H1 (cell line): Measurements from ENCODE around the gene HBS1L. TPM values are rescaled to one million over a fixed set of nuclear protein-coding genes. Genes with fewer than 3 reads are reported as not detected.

ENCODE experiments used
- CTCF ChIA-PET: fragments of 300-600 bp; sonication (Branson Sonifier 250); formaldehyde crosslinking; loops from one replicate; lab custom pipeline; 2021; ENCODE audit not compliant: partially characterized antibody; lab: Charles Lee
- POLR2A ChIA-PET: fragments of 300-600 bp; sonication (Branson Sonifier 250); formaldehyde crosslinking; loops from one replicate; lab custom pipeline; 2021; ENCODE audit warnings: inconsistent platforms; ENCODE audit not compliant: partially characterized antibody; lab: Charles Lee
- DNase-seq, 2 experiments: peaks; one replicate each; pipeline versions ENCODE4 v3.0.0 to v3.0.0-alpha.2; 2010 to 2022; ENCODE audit warnings: low spot score in 2 of 2, low read depth in 1 of 2, mixed read lengths in 1 of 2
- FAIRE-seq: peaks from 2 replicates; lab custom pipeline; 2011; peaks lifted over from hg19 to GRCh38; lab: Jason Lieb, UNC
- H2AFZ ChIP-seq: 2 replicates; pipeline ENCODE4 v1.8.1; 2012; ENCODE audit warnings: low read length, inconsistent platforms
- H2AK5ac ChIP-seq: 2 replicates; pipeline ENCODE4 v1.6.1; 2013; ENCODE audit warnings: low read depth, low read length
- H2BK120ac ChIP-seq: replicated peaks from 2 replicates; pipeline ENCODE3; 2013; ENCODE audit warnings: low read depth, low read length, inconsistent platforms
- H2BK12ac ChIP-seq: 2 replicates; pipeline ENCODE4 v1.6.1; 2013; ENCODE audit warnings: low read depth, low read length
- H2BK15ac ChIP-seq: 2 replicates; pipeline ENCODE4 v1.6.1; 2013; ENCODE audit warnings: low read length
- H2BK20ac ChIP-seq: 2 replicates; pipeline ENCODE4 v1.6.1; 2013; ENCODE audit warnings: low read length
- H2BK5ac ChIP-seq: 2 replicates; pipeline ENCODE4 v1.6.1; 2013; ENCODE audit warnings: low read depth, low read length
- H3K14ac ChIP-seq: 2 replicates; pipeline ENCODE4 v1.6.1; 2013; ENCODE audit warnings: inconsistent platforms; ENCODE audit not compliant: insufficient read length
- H3K18ac ChIP-seq: 2 replicates; pipeline ENCODE4 v1.6.1; 2013; ENCODE audit warnings: low read length; ENCODE audit errors: extremely low read depth
- H3K23ac ChIP-seq: 2 replicates; pipeline ENCODE4 v1.6.1; 2013; ENCODE audit warnings: inconsistent platforms; ENCODE audit not compliant: insufficient read length
- H3K23me2 ChIP-seq: 2 replicates; pipeline ENCODE4 v1.6.1; 2013; ENCODE audit warnings: low read depth, low read length
- H3K27ac ChIP-seq: 2 replicates; pipeline ENCODE4 v1.6.1; 2011; ENCODE audit warnings: low read depth, low read length, inconsistent platforms
- H3K27me3 ChIP-seq, 4 experiments: replicated peaks in 1 of 4; 1 replicate in 1 of 4; 2 replicates in 3 of 4; pipeline versions ENCODE4 v1.6.1 to v1.8.1; 2011 to 2013; ENCODE audit warnings: low read length in 3 of 4, mild to moderate bottlenecking in 3 of 4, inconsistent platforms in 2 of 4, mixed read lengths in 2 of 4, moderate library complexity in 1 of 4; ENCODE audit not compliant: control insufficient read depth in 3 of 4, insufficient read depth in 3 of 4; ENCODE audit errors: extremely low read depth in 1 of 4
- H3K36me3 ChIP-seq, 4 experiments: 2 replicates each; pipeline versions ENCODE4 v1.6.1 to v1.8.1; 2011 to 2013; ENCODE audit warnings: mild to moderate bottlenecking in 4 of 4, low read length in 3 of 4, moderate library complexity in 2 of 4, control low read depth in 1 of 4, inconsistent platforms in 1 of 4; ENCODE audit not compliant: insufficient read depth in 4 of 4, control insufficient read depth in 2 of 4
- H3K4ac ChIP-seq: replicated peaks from 2 replicates; pipeline ENCODE3; 2013; ENCODE audit warnings: low read length, low read depth, mixed read lengths, inconsistent platforms; ENCODE audit not compliant: insufficient read length
- H3K4me1 ChIP-seq, 4 experiments: replicated peaks in 1 of 4; 1 replicate in 1 of 4; 2 replicates in 3 of 4; pipeline versions ENCODE4 v1.6.1 to v1.8.1; 2011 to 2013; ENCODE audit warnings: low read length in 3 of 4, inconsistent platforms in 2 of 4, mixed read lengths in 1 of 4; ENCODE audit not compliant: insufficient read depth in 4 of 4, control insufficient read depth in 3 of 4
- H3K4me2 ChIP-seq, 2 experiments: 2 replicates each; pipeline versions ENCODE4 v1.6.1 to v1.8.1; 2011 to 2013; ENCODE audit warnings: low read depth in 2 of 2, low read length in 2 of 2, control low read depth in 1 of 2, inconsistent platforms in 1 of 2, mild to moderate bottlenecking in 1 of 2; ENCODE audit not compliant: insufficient read depth in 1 of 2
- H3K4me3 ChIP-seq, 4 experiments: fragments of 200-600, 300-600 bp in 1 of 4; sonication (generic), shearing (Covaris generic), sonication (Bioruptor Twin) in 1 of 4; 2 replicates each; pipeline versions ENCODE4 v1.5.1 to v1.8.1; 2011 to 2016; ENCODE audit warnings: low read length in 4 of 4, low read depth in 3 of 4, control low read depth in 2 of 4, inconsistent platforms in 2 of 4, mild to moderate bottlenecking in 2 of 4, mixed read lengths in 1 of 4, moderate library complexity in 1 of 4; ENCODE audit not compliant: insufficient read depth in 2 of 4; ENCODE audit errors: extremely low read depth in 1 of 4
- H3K56ac ChIP-seq: replicated peaks from 2 replicates; pipeline ENCODE3; 2013; ENCODE audit warnings: low read depth, mild to moderate bottlenecking, mixed read lengths, low read length, inconsistent platforms; ENCODE audit not compliant: insufficient read length
- H3K79me1 ChIP-seq: 2 replicates; pipeline ENCODE4 v1.6.1; 2013; ENCODE audit warnings: low read depth, low read length, control low read depth
- H3K79me2 ChIP-seq, 2 experiments: 2 replicates each; pipeline versions ENCODE4 v1.6.1 to v1.8.1; 2012 to 2013; ENCODE audit warnings: low read length in 2 of 2, mild to moderate bottlenecking in 2 of 2, inconsistent platforms in 1 of 2; ENCODE audit not compliant: insufficient read depth in 2 of 2, control insufficient read depth in 1 of 2
- H3K9ac ChIP-seq, 4 experiments: replicated peaks in 1 of 4; 1 replicate in 1 of 4; 2 replicates in 3 of 4; pipeline versions ENCODE4 v1.6.1 to v1.8.1; 2011 to 2013; ENCODE audit warnings: low read depth in 3 of 4, low read length in 3 of 4, control low read depth in 2 of 4, mild to moderate bottlenecking in 2 of 4, moderate library complexity in 2 of 4, inconsistent platforms in 1 of 4; ENCODE audit errors: extremely low read depth in 1 of 4
- H3K9me3 ChIP-seq, 2 experiments: 2 replicates each; pipeline versions ENCODE4 v1.6.1 to v1.8.1; 2012 to 2013; ENCODE audit warnings: mild to moderate bottlenecking in 2 of 2, moderate library complexity in 2 of 2, control low read depth in 1 of 2, inconsistent platforms in 1 of 2, low read depth in 1 of 2, low read length in 1 of 2, mixed read lengths in 1 of 2; ENCODE audit not compliant: insufficient read depth in 2 of 2
- H4K20me1 ChIP-seq, 2 experiments: replicated peaks in 1 of 2; 2 replicates each; pipeline versions ENCODE3 to v1.8.1; 2011 to 2013; ENCODE audit warnings: inconsistent platforms in 2 of 2, low read length in 2 of 2, mild to moderate bottlenecking in 1 of 2; ENCODE audit not compliant: insufficient read depth in 2 of 2, control insufficient read depth in 1 of 2
- H4K5ac ChIP-seq: 2 replicates; pipeline ENCODE4 v1.6.1; 2013; ENCODE audit warnings: low read length, low read depth, mixed read lengths, inconsistent platforms; ENCODE audit not compliant: insufficient read length
- H4K8ac ChIP-seq: 2 replicates; pipeline ENCODE4 v1.8.0; 2013; ENCODE audit warnings: mild to moderate bottlenecking, moderate library complexity, low read length, inconsistent platforms; ENCODE audit not compliant: insufficient read depth; ENCODE audit errors: extremely low read depth
- H4K91ac ChIP-seq: replicated peaks from 2 replicates; pipeline ENCODE3; 2013; ENCODE audit warnings: low read length, mixed read lengths, inconsistent platforms; ENCODE audit not compliant: insufficient read length
- BACH1 ChIP-seq: IDR thresholded peaks from 2 replicates; pipeline ENCODE4 v1.6.1; 2012; ENCODE audit warnings: low read length, improper control_type of control experiment
- CBX8 ChIP-seq: fragments of 300-800, 300-1000 bp; sonication (generic); IDR thresholded peaks from 2 replicates; pipeline ENCODE4 v1.7.1; 2016; ENCODE audit warnings: low read depth, low read length, borderline replicate concordance
- GABPA ChIP-seq: IDR thresholded peaks from 2 replicates; pipeline ENCODE4 v1.6.1; 2011; ENCODE audit warnings: mild to moderate bottlenecking, low read length, moderate library complexity, borderline replicate concordance; ENCODE audit not compliant: insufficient read depth
- GTF2F1 ChIP-seq: IDR thresholded peaks from 2 replicates; pipeline ENCODE4 v1.6.1; 2012; ENCODE audit warnings: low read depth, low read length, improper control_type of control experiment, borderline replicate concordance
- HDAC6 ChIP-seq: IDR thresholded peaks from one replicate; pipeline ENCODE4 v1.7.1; 2012; ENCODE audit warnings: low read depth, mild to moderate bottlenecking, inconsistent platforms, low read length, moderate library complexity
- RAD21 ChIP-seq, 2 experiments: IDR thresholded peaks in 1 of 2; conservative IDR thresholded peaks in 1 of 2; 2 replicates each; pipeline ENCODE4 v1.6.1; 2011; ENCODE audit warnings: low read depth in 2 of 2, low read length in 2 of 2, improper control_type of control experiment in 1 of 2, inconsistent platforms in 1 of 2, mild to moderate bottlenecking in 1 of 2, moderate library complexity in 1 of 2
- SIRT6 ChIP-seq: IDR thresholded peaks from one replicate; pipeline ENCODE4 v1.7.1; 2012; ENCODE audit warnings: low read length, inconsistent platforms
- TBP ChIP-seq: IDR thresholded peaks from 2 replicates; pipeline ENCODE4 v1.6.1; 2011; ENCODE audit warnings: low read depth, low read length, improper control_type of control experiment
- WGBS, 2 experiments: shearing (Covaris generic) in 1 of 2; methylation state at CpG; one replicate each; pipeline versions ENCODE4 v1.1.6 to v1.1.7; 2013 to 2015; ENCODE audit warnings: low lambda C conversion rate in 2 of 2, mixed read lengths in 2 of 2, inconsistent platforms in 1 of 2, low coverage in 1 of 2, missing lambda C conversion rate in 1 of 2; ENCODE audit not compliant: insufficient replicate concordance in 2 of 2, insufficient coverage in 1 of 2, insufficient read length in 1 of 2; ENCODE audit errors: extremely low coverage in 1 of 2, missing lambda C conversion rate in 1 of 2; 5-methylcytosine and 5-hydroxymethylcytosine counted together
- polyA plus RNA-seq, 7 experiments: library from polyadenylated mRNA; depleted of rRNA in 3 of 7; stranded (reverse) in 5 of 7; unstranded in 2 of 7; fragments of >200 nt in 5 of 7; fragments of 200-250 nt in 2 of 7; gene quantifications; 1 replicate in 5 of 7; 2 replicates in 1 of 7; 4 replicates in 1 of 7; pipeline versions ENCODE4 v1.2.1 to v1.2.3, GENCODE V29; 2011 to 2013; ENCODE audit warnings: missing spikeins in 2 of 7, mixed read lengths in 2 of 7
- total RNA-seq: library from RNA; stranded (reverse); fragmentation: NEBNext Ultra II Directional; extraction: Animal tissue kit (Norgen Biotek cat#: 25700); gene quantifications from 2 replicates; pipeline ENCODE4 v1.2.1, GENCODE V29; 2021
- TF ChIP-seq, protein P1 (sequence below): IDR thresholded peaks from 2 replicates; pipeline ENCODE4 v1.6.1; 2012; ENCODE audit warnings: inconsistent platforms
- TF ChIP-seq, protein P2 (sequence below): IDR thresholded peaks from 2 replicates; pipeline ENCODE4 v1.6.1; 2012; ENCODE audit warnings: low read length, inconsistent platforms

The HBS1L gene
- total and polyA plus RNA-seq, 2 of the 8 experiments (the other 6 are each of a cell fraction or from before 2014, with no cell fraction given), result 28.1 to 97.1 TPM

DNA sequence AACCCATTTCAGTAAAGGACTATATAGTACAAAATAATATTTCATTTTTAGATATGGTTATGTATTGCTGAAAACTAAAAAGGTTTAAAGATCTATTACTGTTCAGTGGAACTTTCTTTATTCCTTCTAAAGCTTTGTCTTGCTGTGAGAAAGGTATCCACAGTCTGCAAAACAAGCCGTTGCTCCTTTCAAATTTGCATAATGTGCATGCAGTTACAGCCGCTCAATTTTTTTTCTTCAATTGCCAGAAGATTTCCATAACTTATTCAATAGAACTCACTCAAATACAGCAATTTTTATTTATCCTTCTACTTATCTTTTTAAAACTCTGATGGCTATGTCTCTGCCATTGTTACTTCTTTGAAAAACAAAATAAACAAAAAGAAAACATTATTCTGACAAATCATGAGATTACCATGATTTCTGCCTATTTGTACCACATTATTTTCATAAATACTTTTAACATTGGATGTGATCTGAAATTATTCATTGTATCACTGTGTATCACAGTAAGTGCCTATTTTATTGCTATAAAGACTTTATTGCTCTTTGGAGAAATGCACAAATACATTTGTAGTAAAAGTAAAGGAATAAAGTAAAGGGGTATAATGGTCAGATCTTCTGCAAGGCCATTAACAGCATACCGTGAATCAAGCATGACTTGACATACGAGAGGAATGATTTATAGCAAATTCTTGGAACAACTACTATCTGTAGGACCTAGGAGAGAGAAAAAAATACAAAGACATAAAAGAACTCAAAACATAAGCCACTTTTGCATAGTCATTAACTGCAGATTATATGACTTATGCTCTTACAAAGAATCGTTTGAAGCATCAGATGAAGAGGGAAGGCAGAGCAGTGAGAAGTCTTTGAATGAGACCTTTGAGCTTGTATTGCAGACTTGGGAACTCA is 29.6 kb upstream of the HBS1L start:
- no peak overlapping the region for H2AFZ ChIP-seq
- no peak for DNase-seq
- WGBS, 2 experiments, result 71% methylated on average over 5 of the region's 5 CpGs; no CpG with 5 or more reads in 1 of the 2 experiments
- H3K9me3 ChIP-seq, result no peaks in the 10 kb centered on the region
- no peak overlapping the region for H3K18ac ChIP-seq
- H3K79me2 ChIP-seq, result no peaks in the 10 kb centered on the region
- no peak overlapping the region for H2AK5ac ChIP-seq
- H3K4ac ChIP-seq, result no peak overlapping the region
- H2BK12ac ChIP-seq, result no peak overlapping the region
- H3K4me2 ChIP-seq, result no peak overlapping the region
- H2BK120ac ChIP-seq, result no peak overlapping the region
- ChIA-PET POLR2A (interaction anchor here (0.8 kb wide), 1 partner anchor 28 kb away, joined by 3 read pairs; no protein-coding TSS in a partner anchor), CTCF (interaction anchor here (0.6 to 1.3 kb wide), 3 partner anchors 9 to 60 kb away, joined by 3 read pairs; no protein-coding TSS in a partner anchor)
- no peak overlapping the region for H2BK20ac ChIP-seq
- no peak for FAIRE-seq
- no peaks in the 10 kb centered on the region for H4K20me1 ChIP-seq
- H4K91ac ChIP-seq, result no peak overlapping the region
- H3K14ac ChIP-seq, result no peak overlapping the region
- no peak overlapping the region for H3K9ac ChIP-seq
- H3K4me3 ChIP-seq, result no peak overlapping the region
- no peaks in the 10 kb centered on the region; a peak in 1 of 7 replicates for H3K27me3 ChIP-seq
- H4K5ac ChIP-seq, result no peak overlapping the region
- no peaks in the 10 kb centered on the region for H3K79me1 ChIP-seq
- no peak overlapping the region for H2BK5ac ChIP-seq
- H2BK15ac ChIP-seq, result no peak overlapping the region
- H4K8ac ChIP-seq, result no peak overlapping the region
- no peak overlapping the region for H3K27ac ChIP-seq
- H3K36me3 ChIP-seq, result no peaks in the 10 kb centered on the region
- H3K56ac ChIP-seq, result no peak overlapping the region
- no peak overlapping the region for H3K23ac ChIP-seq
- H3K4me1 ChIP-seq, result no peaks in the 10 kb centered on the region; a peak in 2 of 7 replicates
- H3K23me2 ChIP-seq, result no peaks in the 10 kb centered on the region
- TF ChIP-seq, protein P1, sequence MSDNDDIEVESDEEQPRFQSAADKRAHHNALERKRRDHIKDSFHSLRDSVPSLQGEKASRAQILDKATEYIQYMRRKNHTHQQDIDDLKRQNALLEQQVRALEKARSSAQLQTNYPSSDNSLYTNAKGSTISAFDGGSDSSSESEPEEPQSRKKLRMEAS, result no peak
- TF ChIP-seq BACH1, result no peak
- TF ChIP-seq TBP, result no peak
- no peak for TF ChIP-seq SIRT6
- no peak for TF ChIP-seq GTF2F1
- TF ChIP-seq, protein P2, sequence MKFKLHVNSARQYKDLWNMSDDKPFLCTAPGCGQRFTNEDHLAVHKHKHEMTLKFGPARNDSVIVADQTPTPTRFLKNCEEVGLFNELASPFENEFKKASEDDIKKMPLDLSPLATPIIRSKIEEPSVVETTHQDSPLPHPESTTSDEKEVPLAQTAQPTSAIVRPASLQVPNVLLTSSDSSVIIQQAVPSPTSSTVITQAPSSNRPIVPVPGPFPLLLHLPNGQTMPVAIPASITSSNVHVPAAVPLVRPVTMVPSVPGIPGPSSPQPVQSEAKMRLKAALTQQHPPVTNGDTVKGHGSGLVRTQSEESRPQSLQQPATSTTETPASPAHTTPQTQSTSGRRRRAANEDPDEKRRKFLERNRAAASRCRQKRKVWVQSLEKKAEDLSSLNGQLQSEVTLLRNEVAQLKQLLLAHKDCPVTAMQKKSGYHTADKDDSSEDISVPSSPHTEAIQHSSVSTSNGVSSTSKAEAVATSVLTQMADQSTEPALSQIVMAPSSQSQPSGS, result no peak
- no peak for TF ChIP-seq CBX8
- TF ChIP-seq HDAC6, result no peak
- TF ChIP-seq RAD21 (IDR thresholded peaks at IDR 0.05 in 1 of 2, conservative IDR thresholded peaks at IDR 0.05 in 1 of 2; ENCODE audit: low read depth in 2 of 2, low read length in 2 of 2), result no peak
- no peak for TF ChIP-seq GABPA
